Prostate gland (tissue), 2 donors: ENCODE results near the gene PPP1R13B. TPM values are rescaled to one million over a fixed set of nuclear protein-coding genes. Genes with fewer than 3 reads are reported as not detected.

Source experiments
- DNase-seq: peaks from one replicate; pipeline ENCODE4 v3.0.0-alpha.2; 2019; ENCODE audit warnings: low spot score
- H3K27ac ChIP-seq, 2 donors: fragments of 200-600 bp; sonication (generic); 2 replicates each; pipeline ENCODE4 v1.5.1; 2017 to 2019
- H3K27me3 ChIP-seq: fragments of 200-600 bp; sonication (generic); replicated peaks from 2 replicates; pipeline ENCODE4 v1.5.1; 2019; ENCODE audit not compliant: insufficient read depth
- H3K36me3 ChIP-seq, 2 donors: fragments of 200-600 bp; sonication (generic); 1 replicate in 1 of 2; 2 replicates in 1 of 2; pipeline versions ENCODE4 v1.5.1 to v1.8.1; 2017 to 2019
- H3K4me1 ChIP-seq: fragments of 200-600 bp; sonication (generic); replicated peaks from 2 replicates; pipeline ENCODE4 v1.5.1; 2019
- H3K4me3 ChIP-seq, 2 donors: fragments of 200-600 bp; sonication (generic); 2 replicates each; pipeline ENCODE4 v1.5.1; 2017 to 2019
- H3K9me3 ChIP-seq: fragments of 200-600 bp; sonication (generic); 2 replicates; pipeline ENCODE4 v1.5.1; 2017
- CTCF ChIP-seq, 4 experiments: fragments of 200-600 bp in 2 of 4; fragments of 450-650 bp in 2 of 4; sonication (generic) in 2 of 4; IDR thresholded peaks; 1 replicate in 3 of 4; 2 replicates in 1 of 4; pipeline ENCODE4 v1.5.1; 2016 to 2019; ENCODE audit warnings: antibody characterized with exemption in 4 of 4, mild to moderate bottlenecking in 2 of 4, moderate library complexity in 2 of 4
- POLR2A ChIP-seq: fragments of 450-650 bp; IDR thresholded peaks from one replicate; pipeline ENCODE4 v1.6.1; 2016; ENCODE audit warnings: antibody characterized with exemption, mild to moderate bottlenecking
- POLR2AphosphoS5 ChIP-seq: sonication (generic); formaldehyde crosslinking; IDR thresholded peaks from one replicate; pipeline ENCODE4 v1.6.1; 2017; ENCODE audit warnings: antibody characterized with exemption
- WGBS: methylation state at CpG from one replicate; pipeline ENCODE4 v1.1.5; 2018; 5-methylcytosine and 5-hydroxymethylcytosine counted together
- intact Hi-C: fragments of 100-400 bp; cut with DNase I; formaldehyde crosslinking; loops from one replicate; pipeline ENCODE4 v1.14.2; 2022
- small RNA-seq, 2 donors: library from RNA; depleted of rRNA; stranded (forward); fragments of <200 nt; gene quantifications; one replicate each; pipeline ENCODE3, GENCODE V24; 2016
- total RNA-seq, 2 donors: library from RNA; depleted of rRNA; stranded (reverse); fragments of >200 nt; gene quantifications; one replicate each; pipeline ENCODE4 v1.1.0, GENCODE V29; 2016

The PPP1R13B gene
- total RNA-seq, 2 donors from 2014 or later, result 48.2 to 64.6 TPM

- no peaks in the 10 kb centered on the region for H3K4me1 ChIP-seq
- peaks cover 0 to 6% of the 10 kb centered on the region in 2 donors for H3K36me3 ChIP-seq
- H3K9me3 ChIP-seq, result no peaks in the 10 kb centered on the region
- TF ChIP-seq POLR2A (no peak), CTCF (IDR thresholded peaks at IDR 0.05) (no peak), POLR2AphosphoS5 (no peak)
- no peaks in the 10 kb centered on the region for H3K27me3 ChIP-seq
- DNase-seq, result no peak
- intact Hi-C loops, result no loop called here
- no peak overlapping the region for H3K4me3 ChIP-seq
- no peak overlapping the region for H3K27ac ChIP-seq
- WGBS, result 87% methylated on average over 19 of the region's 19 CpGs
These were observed 160.4 kb downstream of the PPP1R13B start for GRCh38 chr14:103686831-103687485.

- TF ChIP-seq POLR2A (no peak), POLR2AphosphoS5 (no peak), CTCF (IDR thresholded peaks at IDR 0.05) (no peak)
- Histone ChIP-seq H3K4me3 (no peak overlapping the region), H3K36me3 (peaks cover 0 to 6% of the 10 kb centered on the region in 2 donors), H3K27ac (no peak overlapping the region), H3K27me3 (no peaks in the 10 kb centered on the region), H3K9me3 (no peaks in the 10 kb centered on the region), H3K4me1 (no peaks in the 10 kb centered on the region)
- intact Hi-C loops, result no loop called here
- DNase-seq, result no peak
- 87% methylated on average over 23 of the region's 23 CpGs for WGBS
These were observed 161.8 kb downstream of the PPP1R13B start for GRCh38 chr14:103685276-103686211.

GRCh38 chr14:103684871-103685270 lies 162.5 kb downstream of the PPP1R13B start:
- TF ChIP-seq POLR2AphosphoS5 (no peak), CTCF (IDR thresholded peaks at IDR 0.05) (no peak), POLR2A (no peak)
- Histone ChIP-seq H3K9me3 (no peaks in the 10 kb centered on the region), H3K27ac (no peak overlapping the region), H3K4me1 (no peaks in the 10 kb centered on the region), H3K36me3 (peaks cover 0 to 6% of the 10 kb centered on the region in 2 donors), H3K27me3 (no peaks in the 10 kb centered on the region), H3K4me3 (no peak overlapping the region)
- intact Hi-C loops, result no loop called here
- 88% methylated on average over 15 of the region's 15 CpGs for WGBS
- DNase-seq, result no peak

GRCh38 chr14:103684471-103684870 lies 162.9 kb downstream of the PPP1R13B start:
- no peaks in the 10 kb centered on the region for H3K27me3 ChIP-seq
- TF ChIP-seq POLR2A (no peak), CTCF (IDR thresholded peaks at IDR 0.05) (no peak), POLR2AphosphoS5 (no peak)
- no peak overlapping the region for H3K27ac ChIP-seq
- intact Hi-C loops, result no loop called here
- H3K4me3 ChIP-seq, result no peak overlapping the region
- no peaks in the 10 kb centered on the region for H3K4me1 ChIP-seq
- WGBS, result 79% methylated on average over 6 of the region's 6 CpGs
- no peaks in the 10 kb centered on the region for H3K9me3 ChIP-seq
- peaks cover 0 to 6% of the 10 kb centered on the region in 2 donors for H3K36me3 ChIP-seq
- DNase-seq, result no peak

Small RNA genes within 50 kb of the gene (small RNA-seq; reads per million reads assigned to genes)
- gene RF00019, result 0 reads per million in 2 donors
- gene RF00280, result 0 reads per million in 2 donors

Other genes starting within 250 kb of the PPP1R13B start
- gene KLC1, start 218.4 kb downstream of the PPP1R13B start, total RNA-seq, result 100 to 1,000 TPM; 168 to 287 TPM
- gene XRCC3, start 132.1 kb downstream of the PPP1R13B start, total RNA-seq, result 10 to 100 TPM; 24.7 to 33.2 TPM
- gene ZFYVE21, start 131.8 kb downstream of the PPP1R13B start, total RNA-seq, result 100 to 1,000 TPM; 162 to 215 TPM
- 10 to 100 TPM in 1 of 2 donors, under 1 TPM in 1; 0.64 to 18.2 TPM for gene TDRD9, start 80.9 kb upstream of the PPP1R13B start, total RNA-seq
- gene RD3L, start 95.0 kb upstream of the PPP1R13B start, total RNA-seq, result not detected
- 1 to 10 TPM in 1 of 2 donors, not detected in 1; 2.3 TPM for gene ASPG, start 238.1 kb upstream of the PPP1R13B start, total RNA-seq